MM.1S (cell line): ENCODE measurements around the gene SYTL3.

Experiments
- DNase-seq: peaks from one replicate; pipeline ENCODE4 v3.0.0-alpha.2; 2015
- H2AFZ ChIP-seq: fragments of 300-600 bp; sonication (generic); 2 replicates; pipeline ENCODE4 v1.6.0; 2016; ENCODE audit warnings: antibody characterized with exemption, low read length
- H3F3A ChIP-seq: fragments of 300-600 bp; sonication (generic); 2 replicates; pipeline ENCODE4 v1.6.1; 2016; ENCODE audit warnings: mild to moderate bottlenecking, antibody characterized with exemption, low read length, moderate library complexity, mixed read lengths; ENCODE audit not compliant: insufficient read depth
- H3K27ac ChIP-seq: fragments of 300-600 bp; sonication (generic); 2 replicates; pipeline ENCODE4 v1.5.1; 2016; ENCODE audit warnings: mild to moderate bottlenecking, low read length
- H3K27me3 ChIP-seq: fragments of 300-600 bp; sonication (generic); replicated peaks from 2 replicates; pipeline ENCODE4 v1.6.0; 2016; ENCODE audit warnings: low read length; ENCODE audit not compliant: insufficient read depth
- H3K36me3 ChIP-seq: fragments of 300-600 bp; sonication (generic); replicated peaks from 2 replicates; pipeline ENCODE4 v1.6.1; 2016; ENCODE audit warnings: mild to moderate bottlenecking, low read length, mixed read lengths; ENCODE audit not compliant: insufficient read depth
- H3K4me1 ChIP-seq: fragments of 300-600 bp; sonication (generic); 2 replicates; pipeline ENCODE4 v1.6.1; 2016; ENCODE audit warnings: low read length, mixed read lengths
- H3K4me2 ChIP-seq: fragments of 300-600 bp; sonication (generic); 2 replicates; pipeline ENCODE4 v1.6.0; 2016; ENCODE audit warnings: low read depth, low read length
- H3K4me3 ChIP-seq: fragments of 300-600 bp; sonication (generic); 2 replicates; pipeline ENCODE4 v1.5.1; 2016; ENCODE audit warnings: low read length, mixed read lengths
- H3K79me2 ChIP-seq: fragments of 300-600 bp; sonication (generic); 2 replicates; pipeline ENCODE4 v1.6.1; 2016; ENCODE audit warnings: mixed run types, low read length, mixed read lengths
- H3K9ac ChIP-seq: fragments of 300-600 bp; sonication (generic); 2 replicates; pipeline ENCODE4 v1.6.1; 2016; ENCODE audit warnings: low read length, mixed read lengths
- H3K9me2 ChIP-seq: fragments of 300-600 bp; sonication (generic); replicated peaks from 2 replicates; pipeline ENCODE4 v1.6.1; 2016; ENCODE audit warnings: mild to moderate bottlenecking, low read length, mixed read lengths; ENCODE audit not compliant: insufficient read depth
- H3K9me3 ChIP-seq: fragments of 300-600 bp; sonication (generic); replicated peaks from 2 replicates; pipeline ENCODE4 v1.6.1; 2016; ENCODE audit warnings: mild to moderate bottlenecking, low read length, mixed read lengths; ENCODE audit not compliant: insufficient read depth
- H4K20me1 ChIP-seq: fragments of 300-600 bp; sonication (generic); 2 replicates; pipeline ENCODE4 v1.6.1; 2016; ENCODE audit warnings: mild to moderate bottlenecking, low read length, moderate library complexity, mixed read lengths; ENCODE audit not compliant: insufficient read depth
- CTCF ChIP-seq: fragments of 300-600 bp; sonication (generic); IDR thresholded peaks from 2 replicates; pipeline ENCODE4 v1.5.1; 2016; ENCODE audit warnings: antibody characterized with exemption, low read length, mixed read lengths
- EZH2 ChIP-seq: fragments of 300-600 bp; sonication (generic); optimal IDR thresholded peaks from 2 replicates; pipeline ENCODE3; 2017; ENCODE audit warnings: low read depth, mild to moderate bottlenecking, antibody characterized with exemption, low read length, mixed read lengths
- EZH2phosphoT487 ChIP-seq: fragments of 300-600 bp; sonication (generic); IDR thresholded peaks from 2 replicates; pipeline ENCODE4 v1.6.1; 2018; ENCODE audit warnings: antibody characterized with exemption, low read length

SYTL3 gene

GRCh38 chr6:158608221-158608620 is 41.6 kb upstream of the SYTL3 start:
- Histone ChIP-seq H3F3A (no peaks in the 10 kb centered on the region), H3K27ac (no peak overlapping the region), H3K36me3 (no peaks in the 10 kb centered on the region), H3K4me2 (no peak overlapping the region), H3K4me1 (no peaks in the 10 kb centered on the region), H4K20me1 (no peaks in the 10 kb centered on the region), H2AFZ (no peak overlapping the region), H3K27me3 (no peaks in the 10 kb centered on the region), H3K9me2 (no peaks in the 10 kb centered on the region), H3K9me3 (no peaks in the 10 kb centered on the region), H3K9ac (no peak overlapping the region), H3K4me3 (no peak overlapping the region), H3K79me2 (no peaks in the 10 kb centered on the region)
- DNase-seq, result no peak
- TF ChIP-seq EZH2phosphoT487 (no peak), EZH2 (no peak), CTCF (no peak)

DNA sequence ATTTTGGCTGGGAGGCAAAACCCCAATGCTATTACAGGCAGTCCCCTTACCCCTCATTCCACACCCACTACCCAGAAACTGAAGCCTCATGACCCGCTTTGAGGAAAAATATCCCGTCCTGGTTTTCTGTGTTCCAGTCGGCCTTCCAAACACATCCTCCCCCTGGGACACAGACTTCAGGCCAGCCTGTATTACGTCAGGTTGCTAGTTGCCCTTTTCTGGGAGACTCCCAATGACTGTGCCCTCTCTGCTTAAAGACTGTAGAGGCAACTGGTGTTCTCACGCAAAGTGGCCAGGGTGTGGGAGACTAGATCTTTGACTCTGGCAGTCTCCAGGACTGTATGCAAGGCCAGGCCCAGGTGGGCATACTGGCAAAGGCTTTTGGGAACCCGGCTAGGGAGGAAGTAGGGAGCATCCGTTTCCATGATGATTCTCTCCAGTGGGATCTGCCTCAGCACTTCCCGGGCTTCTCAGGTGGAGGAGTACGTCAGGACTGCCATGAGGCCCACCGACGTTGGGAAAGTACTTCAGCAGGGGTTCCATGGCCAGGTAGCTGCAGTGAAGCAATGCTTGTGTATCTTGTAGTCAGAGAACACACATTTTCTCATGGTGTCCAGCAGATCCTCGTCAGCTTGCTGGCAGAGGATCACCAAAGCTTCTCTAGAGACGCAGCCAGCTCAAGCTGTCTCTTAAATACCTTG is 40.2 kb upstream of the SYTL3 start:
- H3K27ac ChIP-seq, result no peak overlapping the region
- DNase-seq, result no peak
- H3K4me2 ChIP-seq, result no peak overlapping the region
- no peak overlapping the region for H2AFZ ChIP-seq
- no peaks in the 10 kb centered on the region for H3F3A ChIP-seq
- H3K9ac ChIP-seq, result no peak overlapping the region
- no peaks in the 10 kb centered on the region for H3K9me3 ChIP-seq
- H3K4me3 ChIP-seq, result no peak overlapping the region
- H3K27me3 ChIP-seq, result no peaks in the 10 kb centered on the region
- H3K79me2 ChIP-seq, result no peaks in the 10 kb centered on the region
- H3K36me3 ChIP-seq, result no peaks in the 10 kb centered on the region
- H3K4me1 ChIP-seq, result no peaks in the 10 kb centered on the region
- no peaks in the 10 kb centered on the region for H3K9me2 ChIP-seq
- H4K20me1 ChIP-seq, result no peaks in the 10 kb centered on the region
- no peak for TF ChIP-seq CTCF
- no peak for TF ChIP-seq EZH2

DNA sequence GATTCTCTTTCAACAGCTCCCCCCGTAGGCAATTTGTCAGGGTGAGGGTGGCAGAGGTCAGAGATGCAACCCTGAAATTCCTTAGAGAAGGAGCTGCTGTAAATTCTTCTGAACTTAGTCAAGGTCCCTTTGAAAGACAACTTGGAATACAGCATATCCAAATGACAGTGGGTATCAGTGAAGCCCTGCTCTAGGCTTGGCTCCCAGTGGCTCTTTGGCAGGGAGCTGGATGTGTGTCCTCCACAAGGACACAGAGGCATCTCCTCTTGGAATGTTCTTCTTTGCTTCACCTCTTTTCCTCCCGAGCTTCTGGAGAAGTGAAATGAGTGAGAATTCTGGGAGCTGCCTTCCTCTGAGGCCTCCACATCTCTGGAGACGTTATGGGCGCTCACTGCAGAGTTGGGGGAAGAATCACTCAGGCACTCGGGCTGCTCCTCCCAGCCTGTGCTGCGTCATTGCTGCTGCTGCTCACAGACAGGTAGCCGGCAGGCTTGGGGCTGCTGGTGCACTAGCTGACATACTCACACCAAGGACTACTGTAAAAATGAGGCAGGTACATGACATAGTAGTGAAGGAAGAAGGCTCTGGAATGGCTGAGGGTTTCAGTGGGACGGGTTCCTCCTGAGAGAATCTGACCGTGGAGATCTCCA is 39.4 kb upstream of the SYTL3 start:
- Histone ChIP-seq H3K9me2 (no peaks in the 10 kb centered on the region), H3K27me3 (no peaks in the 10 kb centered on the region), H3F3A (no peaks in the 10 kb centered on the region), H3K27ac (no peak overlapping the region), H2AFZ (no peak overlapping the region), H3K9ac (no peak overlapping the region), H3K4me1 (no peaks in the 10 kb centered on the region), H3K36me3 (no peaks in the 10 kb centered on the region), H3K9me3 (no peaks in the 10 kb centered on the region), H4K20me1 (no peaks in the 10 kb centered on the region), H3K4me3 (no peak overlapping the region), H3K79me2 (no peaks in the 10 kb centered on the region), H3K4me2 (no peak overlapping the region)
- TF ChIP-seq EZH2phosphoT487 (no peak), CTCF (no peak), EZH2 (no peak)
- no peak for DNase-seq
